ENCODE results near the gene GET3.

Gene GET3

GRCh38 chr19:12779162-12779993 lies 42.1 kb downstream of the GET3 start:
- H3K9ac ChIP-seq (ENCODE audit: low read depth, low read length, poor library complexity, severe bottlenecking): peak overlapping the region; percentile 79
- H3K27me3 ChIP-seq (ENCODE audit: insufficient read depth, low read length, poor library complexity, severe bottlenecking): no peaks in the 10 kb centered on the region
- H2AFZ ChIP-seq (ENCODE audit: low read length): peak overlapping the region; percentile 23; the same call in 1 of the 2 replicates
- H3K9me3 ChIP-seq (ENCODE audit: insufficient read depth, low read depth, low read length): no peaks in the 10 kb centered on the region
- peak overlapping the region; percentile 98 for H3K4me2 ChIP-seq (ENCODE audit: low read depth, low read length, poor library complexity, severe bottlenecking)
- no peaks in the 10 kb centered on the region for H3F3A ChIP-seq (ENCODE audit: low read depth)
- peak; percentile 26 for TF ChIP-seq CTCF (conservative IDR thresholded peaks at IDR 0.05; ENCODE audit: low read length)
- no peak for TF ChIP-seq EZH2phosphoT487 (IDR thresholded peaks at IDR 0.05; ENCODE audit: borderline replicate concordance)
- H3K4me3 ChIP-seq (ENCODE audit: low read length, poor library complexity, severe bottlenecking): peak overlapping the region; percentile 79
- H3K36me3 ChIP-seq (ENCODE audit: insufficient read depth, low read length): no peaks in the 10 kb centered on the region
- H3K9me2 ChIP-seq (replicated peaks; ENCODE audit: low read depth, low read length): no peaks in the 10 kb centered on the region
- H4K20me1 ChIP-seq (ENCODE audit: insufficient read depth, low read length, poor library complexity, severe bottlenecking): no peaks in the 10 kb centered on the region
- H3K4me1 ChIP-seq (ENCODE audit: insufficient read depth, low read length, poor library complexity, severe bottlenecking): peaks cover 36% of the 10 kb centered on the region
- no peaks in the 10 kb centered on the region for H3K79me2 ChIP-seq (ENCODE audit: insufficient read depth, low read length)

- Histone ChIP-seq H4K20me1 (ENCODE audit: insufficient read depth, low read length, poor library complexity, severe bottlenecking) (no peaks in the 10 kb centered on the region), H3K27me3 (ENCODE audit: insufficient read depth, low read length, poor library complexity, severe bottlenecking) (no peaks in the 10 kb centered on the region), H3K4me2 (ENCODE audit: low read depth, low read length, poor library complexity, severe bottlenecking) (peak overlapping the region; percentile 60), H3K4me1 (ENCODE audit: insufficient read depth, low read length, poor library complexity, severe bottlenecking) (peaks cover 46% of the 10 kb centered on the region), H3F3A (ENCODE audit: low read depth) (no peaks in the 10 kb centered on the region; the same call in 1 of the 2 replicates), H3K9me2 (replicated peaks; ENCODE audit: low read depth, low read length) (no peaks in the 10 kb centered on the region), H3K36me3 (ENCODE audit: insufficient read depth, low read length) (no peaks in the 10 kb centered on the region), H3K9ac (ENCODE audit: low read depth, low read length, poor library complexity, severe bottlenecking) (peak overlapping the region; percentile 58), H3K9me3 (ENCODE audit: insufficient read depth, low read depth, low read length) (no peaks in the 10 kb centered on the region), H2AFZ (ENCODE audit: low read length) (peak overlapping the region; percentile 59; the same call in 1 of the 2 replicates), H3K79me2 (ENCODE audit: insufficient read depth, low read length) (no peaks in the 10 kb centered on the region), H3K4me3 (ENCODE audit: low read length, poor library complexity, severe bottlenecking) (peak overlapping the region; percentile 64)
- TF ChIP-seq EZH2phosphoT487 (IDR thresholded peaks at IDR 0.05; ENCODE audit: borderline replicate concordance): no peak
- no peak for TF ChIP-seq CTCF (conservative IDR thresholded peaks at IDR 0.05; ENCODE audit: low read length)
Measured at GRCh38 chr19:12782174-12782423, 44.8 kb downstream of the GET3 start.

- TF ChIP-seq CTCF (conservative IDR thresholded peaks at IDR 0.05; ENCODE audit: low read length) (no peak), EZH2phosphoT487 (IDR thresholded peaks at IDR 0.05; ENCODE audit: borderline replicate concordance) (no peak)
- Histone ChIP-seq H3K27me3 (ENCODE audit: insufficient read depth, low read length, poor library complexity, severe bottlenecking) (no peaks in the 10 kb centered on the region), H3K79me2 (ENCODE audit: insufficient read depth, low read length) (no peaks in the 10 kb centered on the region), H3K9ac (ENCODE audit: low read depth, low read length, poor library complexity, severe bottlenecking) (peak overlapping the region; percentile 58), H3K4me2 (ENCODE audit: low read depth, low read length, poor library complexity, severe bottlenecking) (peak overlapping the region; percentile 60), H3K9me2 (replicated peaks; ENCODE audit: low read depth, low read length) (no peaks in the 10 kb centered on the region), H3F3A (ENCODE audit: low read depth) (no peaks in the 10 kb centered on the region; the same call in 1 of the 2 replicates), H3K4me1 (ENCODE audit: insufficient read depth, low read length, poor library complexity, severe bottlenecking) (peaks cover 42% of the 10 kb centered on the region), H3K4me3 (ENCODE audit: low read length, poor library complexity, severe bottlenecking) (peak overlapping the region; percentile 64), H4K20me1 (ENCODE audit: insufficient read depth, low read length, poor library complexity, severe bottlenecking) (no peaks in the 10 kb centered on the region), H2AFZ (ENCODE audit: low read length) (peak overlapping the region; percentile 59; the same call in 1 of the 2 replicates), H3K36me3 (ENCODE audit: insufficient read depth, low read length) (no peaks in the 10 kb centered on the region), H3K9me3 (ENCODE audit: insufficient read depth, low read depth, low read length) (no peaks in the 10 kb centered on the region)
Measured at GRCh38 chr19:12782424-12783290, 45.4 kb downstream of the GET3 start.

Data from Loucy (cell line).